T-helper 1 cell (primary cell): ENCODE results near the gene KDELR3.

Experiments
- DNase-seq, 5 donors: peaks; one replicate each; pipeline ENCODE4 v3.0.0-alpha.2; 2012 to 2020

Gene KDELR3

GRCh38 chr22:38440747-38441350, 27.0 kb upstream of the KDELR3 start:
- DNase-seq, result no peak

GRCh38 chr22:38441620-38442287, 26.1 kb upstream of the KDELR3 start:
- DNase-seq, result no peak

- DNase-seq, result no peak
These were observed 24.8 kb upstream of the KDELR3 start for GRCh38 chr22:38442967-38443627.

- DNase-seq, result no peak
These were observed 24.0 kb upstream of the KDELR3 start for GRCh38 chr22:38443628-38444521.

- no peak for DNase-seq
These were observed 23.1 kb upstream of the KDELR3 start for GRCh38 chr22:38444783-38445182.

GRCh38 chr22:38446018-38446601, 21.8 kb upstream of the KDELR3 start:
- DNase-seq, result no peak

GRCh38 chr22:38448945-38449745, 18.8 kb upstream of the KDELR3 start:
- DNase-seq, result no peak

- DNase-seq, result no peak
These were observed 18.1 kb upstream of the KDELR3 start for GRCh38 chr22:38449776-38450175.

GRCh38 chr22:38450234-38450797, 17.6 kb upstream of the KDELR3 start:
- no peak for DNase-seq

- DNase-seq, result no peak
These were observed 16.5 kb upstream of the KDELR3 start for GRCh38 chr22:38451404-38451803.

- no peak for DNase-seq
These were observed 16.0 kb upstream of the KDELR3 start for GRCh38 chr22:38451864-38452263.

GRCh38 chr22:38452373-38453065, 15.4 kb upstream of the KDELR3 start:
- DNase-seq, result no peak

GRCh38 chr22:38453066-38453672, 14.7 kb upstream of the KDELR3 start:
- DNase-seq, result no peak

GRCh38 chr22:38453996-38454352, 13.9 kb upstream of the KDELR3 start:
- no peak for DNase-seq

- DNase-seq, result no peak
These were observed 13.4 kb upstream of the KDELR3 start for GRCh38 chr22:38454353-38455075.

GRCh38 chr22:38455076-38455529, 12.8 kb upstream of the KDELR3 start, which contains the start of gene KCNJ4:
Gene KCNJ4 (minus strand): TSS chr22:38455199. CDS start chr22:38428132, 27,067 bp downstream.
- no peak for DNase-seq

GRCh38 chr22:38455530-38456271, 12.2 kb upstream of the KDELR3 start:
- no peak for DNase-seq

GRCh38 chr22:38456272-38456835, 11.5 kb upstream of the KDELR3 start:
- DNase-seq, result no peak
